ENCODE results near the gene WARS2.

Gene WARS2

GRCh38 chr1:118984722-118985639 is 155.5 kb downstream of the WARS2 start:
- DNase-seq (ENCODE audit: low spot score) (no peak), FAIRE-seq (no peak)

GRCh38 chr1:118984086-118984721 is 156.2 kb downstream of the WARS2 start:
- no peak for FAIRE-seq

GRCh38 chr1:118983558-118984041 is 156.9 kb downstream of the WARS2 start:
- FAIRE-seq (no peak), DNase-seq (ENCODE audit: low spot score) (no peak)

More at GRCh38 chr1:118984086-118984721, 156.2 kb downstream of the WARS2 start:
- no peak for DNase-seq (ENCODE audit: low spot score)

- DNase-seq (ENCODE audit: low spot score) (no peak), FAIRE-seq (no peak)
These were observed 157.5 kb downstream of the WARS2 start for GRCh38 chr1:118982821-118983557.

GRCh38 chr1:118982266-118982665 is 158.2 kb downstream of the WARS2 start:
- FAIRE-seq (no peak), DNase-seq (ENCODE audit: low spot score) (no peak)

GRCh38 chr1:118981436-118981835 is 159.0 kb downstream of the WARS2 start:
- DNase-seq (ENCODE audit: low spot score) (no peak), FAIRE-seq (no peak)
